IMR-90 (cell line): ENCODE results near the gene NAB2. TPM values are rescaled to one million over a fixed set of nuclear protein-coding genes. Genes with fewer than 3 reads are reported as not detected.

ENCODE experiments used
- ATAC-seq: fragments of 200-7000 bp; cut with Tn5 transposase; 2 replicates; pipeline ENCODE4 v1.9.1; 2020; ENCODE audit warnings: low read depth, mild to moderate bottlenecking, moderate library complexity
- BruUV-seq: library from RNA; stranded (reverse); fragments of 400-500 nt; replicated peaks from 2 replicates; lab custom pipeline; 2021; lab: Mats Ljungman, UMichigan
- CTCF ChIA-PET: fragments of 300-600 bp; formaldehyde crosslinking; extraction: SDS; loops from one replicate; lab custom pipeline; 2021; ENCODE audit warnings: antibody characterized with exemption; lab: Yijun Ruan, JAX
- POLR2A ChIA-PET: fragments of 300-600 bp; sonication (Branson Sonifier 250); formaldehyde crosslinking; loops from one replicate; lab custom pipeline; 2022; ENCODE audit warnings: antibody characterized with exemption; ENCODE audit not compliant: unreplicated experiment; lab: Charles Lee
- DNase-seq: peaks from one replicate; pipeline ENCODE4 v3.0.0; 2013
- H2AFZ ChIP-seq: replicated peaks from 2 replicates; pipeline ENCODE3; 2013; ENCODE audit warnings: low read length, mild to moderate bottlenecking; ENCODE audit not compliant: poor library complexity
- H2AK5ac ChIP-seq: 2 replicates; pipeline ENCODE4 v1.6.1; 2013; ENCODE audit warnings: low read depth, low read length, inconsistent platforms
- H2AK9ac ChIP-seq: replicated peaks from 2 replicates; pipeline ENCODE3; 2013; ENCODE audit warnings: mild to moderate bottlenecking, low read depth, low read length, moderate library complexity; ENCODE audit not compliant: poor library complexity
- H2BK120ac ChIP-seq: 2 replicates; pipeline ENCODE4 v1.6.1; 2013; ENCODE audit warnings: low read depth, low read length, inconsistent platforms
- H2BK15ac ChIP-seq: 3 replicates; pipeline ENCODE4 v1.6.1; 2013; ENCODE audit warnings: low read depth, low read length, inconsistent platforms
- H2BK20ac ChIP-seq: 2 replicates; pipeline ENCODE4 v1.6.1; 2013; ENCODE audit warnings: low read depth, mild to moderate bottlenecking, inconsistent platforms, low read length, moderate library complexity
- H2BK5ac ChIP-seq: 2 replicates; pipeline ENCODE4 v1.6.1; 2013; ENCODE audit warnings: mild to moderate bottlenecking, low read depth, low read length, inconsistent platforms; ENCODE audit not compliant: poor library complexity, severe bottlenecking
- H3K14ac ChIP-seq: replicated peaks from 2 replicates; pipeline ENCODE4 v1.6.1; 2013; ENCODE audit warnings: low read depth, low read length, inconsistent platforms
- H3K18ac ChIP-seq: 2 replicates; pipeline ENCODE4 v1.6.1; 2013; ENCODE audit warnings: low read depth, low read length, control low read depth
- H3K23ac ChIP-seq: 2 replicates; pipeline ENCODE4 v1.6.1; 2013; ENCODE audit warnings: low read depth, low read length, inconsistent platforms
- H3K27ac ChIP-seq: 2 replicates; pipeline ENCODE4 v1.5.1; 2013; ENCODE audit warnings: mild to moderate bottlenecking, control low read depth, low read length; ENCODE audit not compliant: insufficient read depth
- H3K27me3 ChIP-seq: 2 replicates; pipeline ENCODE4 v1.6.1; 2013; ENCODE audit warnings: low read length; ENCODE audit not compliant: control insufficient read depth, insufficient read depth
- H3K36me3 ChIP-seq: 2 replicates; pipeline ENCODE4 v1.6.1; 2013; ENCODE audit warnings: low read length, mixed read lengths; ENCODE audit not compliant: control insufficient read depth, insufficient read depth
- H3K4ac ChIP-seq: 2 replicates; pipeline ENCODE4 v1.6.1; 2013; ENCODE audit warnings: low read depth, low read length, inconsistent platforms
- H3K4me1 ChIP-seq: 2 replicates; pipeline ENCODE4 v1.6.1; 2013; ENCODE audit warnings: low read length, mixed read lengths; ENCODE audit not compliant: control insufficient read depth, insufficient read depth
- H3K4me2 ChIP-seq: 2 replicates; pipeline ENCODE4 v1.6.1; 2013; ENCODE audit warnings: low read depth, mild to moderate bottlenecking, control low read depth, low read length, moderate library complexity
- H3K4me3 ChIP-seq: 2 replicates; pipeline ENCODE4 v1.5.1; 2013; ENCODE audit warnings: low read depth, mild to moderate bottlenecking, control low read depth, low read length, moderate library complexity; ENCODE audit not compliant: insufficient read depth
- H3K56ac ChIP-seq: 2 replicates; pipeline ENCODE4 v1.6.1; 2013; ENCODE audit warnings: low read length, inconsistent platforms; ENCODE audit not compliant: insufficient read depth; ENCODE audit errors: extremely low read depth
- H3K79me1 ChIP-seq, 2 experiments: 2 replicates each; pipeline ENCODE4 v1.6.1; 2013; ENCODE audit warnings: low read length in 2 of 2, inconsistent platforms in 1 of 2, low read depth in 1 of 2
- H3K9ac ChIP-seq: 2 replicates; pipeline ENCODE4 v1.6.1; 2013; ENCODE audit warnings: low read depth, low read length, control low read depth
- H3K9me1 ChIP-seq: 2 replicates; pipeline ENCODE4 v1.6.1; 2013; ENCODE audit warnings: low read length, inconsistent platforms; ENCODE audit not compliant: insufficient read depth
- H3K9me3 ChIP-seq: 2 replicates; pipeline ENCODE4 v1.6.1; 2013; ENCODE audit warnings: low read length; ENCODE audit not compliant: control insufficient read depth, insufficient read depth
- H4K20me1 ChIP-seq: 2 replicates; pipeline ENCODE4 v1.6.1; 2013; ENCODE audit warnings: low read length, inconsistent platforms; ENCODE audit not compliant: insufficient read depth
- H4K5ac ChIP-seq: 2 replicates; pipeline ENCODE4 v1.6.1; 2013; ENCODE audit warnings: mild to moderate bottlenecking, low read depth, low read length, control low read depth
- H4K8ac ChIP-seq, 2 experiments: 2 replicates each; pipeline ENCODE4 v1.6.1; 2013; ENCODE audit warnings: low read depth in 2 of 2, low read length in 2 of 2, control low read depth in 1 of 2, inconsistent platforms in 1 of 2
- H4K91ac ChIP-seq: 2 replicates; pipeline ENCODE4 v1.6.1; 2013; ENCODE audit warnings: low read depth, low read length, inconsistent platforms; ENCODE audit not compliant: insufficient read depth
- BHLHE40 ChIP-seq: fragments of 150-350 bp; IDR thresholded peaks from 2 replicates; pipeline ENCODE4 v1.6.1; 2016; ENCODE audit warnings: mild to moderate bottlenecking, low read depth, low read length
- CEBPB ChIP-seq: IDR thresholded peaks from 2 replicates; pipeline ENCODE4 v1.6.1; 2012; ENCODE audit warnings: low read depth, low read length, improper control_type of control experiment
- CHD1 ChIP-seq: IDR thresholded peaks from 2 replicates; pipeline ENCODE4 v1.6.1; 2012; ENCODE audit warnings: low read depth, low read length, improper control_type of control experiment
- CTCF ChIP-seq: conservative IDR thresholded peaks from 2 replicates; pipeline ENCODE4 v1.5.1; 2012; ENCODE audit warnings: mild to moderate bottlenecking, low read depth, low read length, improper control_type of control experiment
- ELK1 ChIP-seq: fragments of 150-350 bp; IDR thresholded peaks from 2 replicates; pipeline ENCODE4 v1.6.1; 2016; ENCODE audit warnings: low read depth, mild to moderate bottlenecking, low read length, moderate library complexity, borderline replicate concordance
- FOS ChIP-seq: fragments of 150-350 bp; IDR thresholded peaks from 2 replicates; pipeline ENCODE4 v1.6.1; 2016; ENCODE audit warnings: low read depth, low read length
- MAFK ChIP-seq: IDR thresholded peaks from 2 replicates; pipeline ENCODE4 v1.6.1; 2012; ENCODE audit warnings: low read depth, low read length, improper control_type of control experiment
- MAZ ChIP-seq: IDR thresholded peaks from 2 replicates; pipeline ENCODE4 v1.6.1; 2012; ENCODE audit warnings: low read depth, mild to moderate bottlenecking, low read length, improper control_type of control experiment, moderate library complexity, borderline replicate concordance
- MXI1 ChIP-seq: IDR thresholded peaks from 2 replicates; pipeline ENCODE4 v1.6.1; 2012; ENCODE audit warnings: low read depth, mild to moderate bottlenecking, low read length, moderate library complexity, borderline replicate concordance
- NFE2L2 ChIP-seq: fragments of 150-350 bp; IDR thresholded peaks from 2 replicates; pipeline ENCODE4 v1.6.1; 2016; ENCODE audit warnings: low read depth, mild to moderate bottlenecking, low read length
- POLR2A ChIP-seq: IDR thresholded peaks from 2 replicates; pipeline ENCODE4 v1.6.1; 2012; ENCODE audit warnings: mild to moderate bottlenecking, low read depth, low read length
- RAD21 ChIP-seq: IDR thresholded peaks from 2 replicates; pipeline ENCODE4 v1.6.1; 2012; ENCODE audit warnings: low read length, improper control_type of control experiment
- RCOR1 ChIP-seq: IDR thresholded peaks from 2 replicates; pipeline ENCODE4 v1.6.1; 2012; ENCODE audit warnings: mild to moderate bottlenecking, low read length, improper control_type of control experiment; ENCODE audit not compliant: insufficient replicate concordance
- RFX5 ChIP-seq: IDR thresholded peaks from 2 replicates; pipeline ENCODE4 v1.8.0; 2012; ENCODE audit warnings: low read depth, mild to moderate bottlenecking, low read length, moderate library complexity
- SMC3 ChIP-seq: fragments of 150-350 bp; IDR thresholded peaks from 2 replicates; pipeline ENCODE4 v1.6.1; 2016; ENCODE audit warnings: low read depth, mild to moderate bottlenecking, antibody characterized with exemption, low read length, moderate library complexity
- USF2 ChIP-seq: fragments of 150-350 bp; IDR thresholded peaks from 2 replicates; pipeline ENCODE4 v1.6.1; 2017; ENCODE audit warnings: mild to moderate bottlenecking, antibody characterized with exemption, low read length, low read depth
- WGBS, 2 experiments: methylation state at CpG; one replicate each; pipeline versions ENCODE4 v1.1.5 to v1.1.7; 2013; ENCODE audit warnings: missing lambda C conversion rate in 2 of 2; ENCODE audit not compliant: insufficient read length in 1 of 2; ENCODE audit errors: extremely low coverage in 2 of 2; 5-methylcytosine and 5-hydroxymethylcytosine counted together
- dilution Hi-C: fragments of 300-500 bp; cut with HindIII; formaldehyde crosslinking; loops from one replicate; pipeline ENCODE4 v1.14.3; 2018; ENCODE audit warnings: low sequenced_read_pairs; ENCODE audit not compliant: unreplicated experiment
- in situ Hi-C: fragments of 300-500 bp; cut with MboI; formaldehyde crosslinking; loops from 3 replicates; pipeline ENCODE4 v1.14.3; 2019; ENCODE audit warnings: low sequenced_read_pairs, inconsistent platforms, mixed read lengths
- intact Hi-C: fragments of 100-400 bp; cut with micrococcal nuclease; formaldehyde crosslinking; loops from 2 replicates; pipeline ENCODE4 v1.10.0; 2022
- polyA plus RNA-seq, 3 experiments: library from polyadenylated mRNA; depleted of rRNA; stranded (reverse); fragments of >200 nt; gene quantifications; 2 replicates each; pipeline ENCODE4 v1.2.3, GENCODE V29; 2012; ENCODE audit warnings: low replicate concordance in 1 of 3
- total RNA-seq: library from RNA; depleted of rRNA; stranded (reverse); fragments of >200 nt; gene quantifications from 2 replicates; pipeline ENCODE4 v1.2.3, GENCODE V29; 2012

Gene NAB2
- total and polyA plus RNA-seq, 2 of the 4 experiments (the other 2 are of a cell fraction), result 65.1 to 68.8 TPM

- CTCF ChIA-PET, result interaction anchor here (0.7 kb wide), 2 partner anchors 31 to 50 kb away, joined by 3 to 4 read pairs; no protein-coding TSS in a partner anchor
- Histone ChIP-seq H3K9me3 (no peaks in the 10 kb centered on the region; the same call in 1 of the 2 replicates), H3K79me1 (peaks cover under 1 to 23% of the 10 kb centered on the region in 2 experiments; a peak in 3 of 4 replicates), H3K14ac (no peak overlapping the region), H2BK20ac (no peak overlapping the region), H3K4me2 (no peak overlapping the region; the same call in 1 of the 2 replicates), H3K56ac (no peak overlapping the region), H3K27me3 (no peaks in the 10 kb centered on the region), H2BK5ac (no peak overlapping the region), H4K91ac (no peak overlapping the region), H3K9me1 (peaks cover under 1% of the 10 kb centered on the region; the same call in 1 of the 2 replicates), H3K9ac (no peak overlapping the region), H2BK120ac (no peak overlapping the region), H4K20me1 (peaks cover 20% of the 10 kb centered on the region; the same call in 1 of the 2 replicates), H2AFZ (no peak overlapping the region), H2AK9ac (peak overlapping the region; percentile 75), H3K4me1 (peaks cover 4% of the 10 kb centered on the region), H3K4me3 (no peak overlapping the region), H4K8ac (no peak overlapping the region; a peak in 1 of 4 replicates), H4K5ac (no peak overlapping the region), H3K27ac (no peak overlapping the region), H3K4ac (no peak overlapping the region), H2BK15ac (no peak overlapping the region), H2AK5ac (peak overlapping the region; percentile 29; the same call in 1 of the 2 replicates), H3K23ac (0 out of 2 replicates have a peak overlapping the region, but pooled peaks have one; percentile 11), H3K18ac (no peak overlapping the region), H3K36me3 (peaks cover 4% of the 10 kb centered on the region; the same call in 1 of the 2 replicates)
- in situ Hi-C loops, result no loop called here
- dilution Hi-C loops, result no loop called here
- POLR2A ChIA-PET, result no interaction called here
- 61% methylated on average over 3 of the region's 7 CpGs; no CpG with 5 or more reads in 1 of the 2 experiments for WGBS, 2 experiments
- no TSS peak for BruUV-seq
- intact Hi-C loops, result no loop called here
- no peak for TF ChIP-seq NFE2L2
- no peak for TF ChIP-seq FOS
- no peak for TF ChIP-seq MAFK
- TF ChIP-seq POLR2A, result no peak
- TF ChIP-seq RCOR1, result no peak
- no peak for TF ChIP-seq ELK1
- no peak for TF ChIP-seq CTCF
- no peak for TF ChIP-seq BHLHE40
- TF ChIP-seq RFX5, result no peak
- no peak for TF ChIP-seq MAZ
- no peak for TF ChIP-seq CHD1
- TF ChIP-seq RAD21, result no peak
- no peak for TF ChIP-seq CEBPB
- no peak for TF ChIP-seq USF2
- TF ChIP-seq MXI1, result no peak
- no peak for TF ChIP-seq SMC3
- no peak for ATAC-seq
- DNase-seq, result no peak
These were observed 37.6 kb downstream of the NAB2 start for GRCh38 chr12:57126561-57126960.
